ENCODE measurements around the gene PCDHGA7.
"Not testable (repeated sequence)": the region's sequence is repeated elsewhere in the genome, so short reads cannot be mapped to it uniquely, and the experiment has no call there.

PCDHGA7 gene

GRCh38 chr5:141366016-141366896 is 16.3 kb upstream of the PCDHGA7 start:
- DNase-seq (ENCODE audit: low read depth), result no peak

- DNase-seq (ENCODE audit: low read depth), result peak; percentile 64
Measured at GRCh38 chr5:141369994-141370848, 12.3 kb upstream of the PCDHGA7 start, which contains the start of gene PCDHGB3. TSS of gene PCDHGB3 (plus strand) at chr5:141370242. CDS start at chr5:141370395, 153 bp downstream.

GRCh38 chr5:141371572-141372475 is 10.7 kb upstream of the PCDHGA7 start:
- no peak for DNase-seq (ENCODE audit: low read depth)

- peak; percentile 31 for DNase-seq (ENCODE audit: low read depth)
Measured at GRCh38 chr5:141373673-141374317, 8.7 kb upstream of the PCDHGA7 start, which contains the start of gene PCDHGA6. TSS of gene PCDHGA6 (plus strand) at chr5:141373891. CDS start at chr5:141374084, 193 bp downstream.

- DNase-seq (ENCODE audit: low read depth), result no peak
Measured at GRCh38 chr5:141374627-141375026, 7.9 kb upstream of the PCDHGA7 start.

- DNase-seq (ENCODE audit: low read depth), result not testable (repeated sequence)
Measured at GRCh38 chr5:141375444-141376155, 6.9 kb upstream of the PCDHGA7 start.

GRCh38 chr5:141383345-141383744 is 803 bp downstream of the PCDHGA7 start:
- DNase-seq (ENCODE audit: low read depth), result no peak

- DNase-seq (ENCODE audit: low read depth), result no peak
Measured at GRCh38 chr5:141384471-141385267, 2.1 kb downstream of the PCDHGA7 start.

GRCh38 chr5:141387557-141388311 is 5.2 kb downstream of the PCDHGA7 start, which contains the start of gene PCDHGB4:
TSS of gene PCDHGB4 (plus strand) at chr5:141387698. CDS start at chr5:141387885, 187 bp downstream.
- DNase-seq (ENCODE audit: low read depth), result peak; percentile 54

GRCh38 chr5:141388661-141389060 is 6.1 kb downstream of the PCDHGA7 start:
- DNase-seq (ENCODE audit: low read depth), result no peak

GRCh38 chr5:141389153-141390042 is 6.9 kb downstream of the PCDHGA7 start:
- DNase-seq (ENCODE audit: low read depth), result no peak

GRCh38 chr5:141392429-141393198 is 10.1 kb downstream of the PCDHGA7 start, which contains the start of gene PCDHGA8:
TSS of gene PCDHGA8 (plus strand) at chr5:141392633. CDS start at chr5:141392814, 181 bp downstream.
- peak; percentile 27 for DNase-seq (ENCODE audit: low read depth)

GRCh38 chr5:141393267-141393666 is 10.7 kb downstream of the PCDHGA7 start:
- DNase-seq (ENCODE audit: low read depth), result no peak

- not testable (repeated sequence) for DNase-seq (ENCODE audit: low read depth)
Measured at GRCh38 chr5:141394401-141395187, 12.1 kb downstream of the PCDHGA7 start.

GRCh38 chr5:141397756-141398551 is 15.4 kb downstream of the PCDHGA7 start, which contains the start of gene PCDHGB5:
TSS of gene PCDHGB5 (plus strand) at chr5:141397947. CDS start at chr5:141398128, 181 bp downstream.
- DNase-seq (ENCODE audit: low read depth), result peak; percentile 67
